Cardiac fibroblast (primary cell): Measurements from ENCODE around the gene PTPRE.

Experiments
- DNase-seq, 2 donors: peaks; one replicate each; pipeline versions ENCODE4 v3.0.0 to v3.0.0-alpha.2; 2010; ENCODE audit warnings: low read depth in 2 of 2
- H3K4me3 ChIP-seq, 2 donors: replicated peaks in 1 of 2; 1 replicate in 1 of 2; 2 replicates in 1 of 2; pipeline ENCODE4 v1.5.1; 2011; ENCODE audit warnings: low read depth in 2 of 2, low read length in 2 of 2, mild to moderate bottlenecking in 2 of 2, moderate library complexity in 1 of 2
- TF ChIP-seq, protein P1 (sequence below): IDR thresholded peaks from one replicate; pipeline ENCODE4 v1.5.1; 2011; ENCODE audit warnings: low read depth, mild to moderate bottlenecking, low read length, inconsistent platforms

The PTPRE gene

DNA sequence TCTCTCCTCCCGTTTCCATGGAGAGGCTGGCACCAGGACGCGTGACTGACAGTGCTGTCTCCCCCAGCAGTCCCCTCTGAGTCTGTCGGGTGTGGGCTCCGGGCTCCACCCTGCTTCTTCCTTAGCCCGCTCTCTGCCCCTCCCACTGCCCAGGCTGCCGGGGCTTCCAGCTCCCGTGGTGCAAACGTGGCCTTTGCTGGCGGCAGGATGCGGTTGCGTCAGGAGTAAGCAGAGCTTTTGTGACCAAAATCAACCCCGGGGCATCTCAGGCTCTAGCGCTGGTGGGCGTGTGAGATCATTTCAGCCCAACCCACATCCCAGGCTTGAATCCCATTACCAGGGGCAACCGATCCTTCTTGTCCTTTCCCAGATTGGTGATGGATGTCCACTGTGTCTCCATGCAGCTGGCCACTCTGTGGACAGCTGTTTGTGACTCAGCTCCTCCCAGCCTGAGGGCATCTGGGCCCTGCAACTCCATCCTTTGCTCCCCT, 28.2 kb downstream of the PTPRE start:
- no peak overlapping the region for H3K4me3 ChIP-seq
- no peak for DNase-seq
- TF ChIP-seq, protein P1, sequence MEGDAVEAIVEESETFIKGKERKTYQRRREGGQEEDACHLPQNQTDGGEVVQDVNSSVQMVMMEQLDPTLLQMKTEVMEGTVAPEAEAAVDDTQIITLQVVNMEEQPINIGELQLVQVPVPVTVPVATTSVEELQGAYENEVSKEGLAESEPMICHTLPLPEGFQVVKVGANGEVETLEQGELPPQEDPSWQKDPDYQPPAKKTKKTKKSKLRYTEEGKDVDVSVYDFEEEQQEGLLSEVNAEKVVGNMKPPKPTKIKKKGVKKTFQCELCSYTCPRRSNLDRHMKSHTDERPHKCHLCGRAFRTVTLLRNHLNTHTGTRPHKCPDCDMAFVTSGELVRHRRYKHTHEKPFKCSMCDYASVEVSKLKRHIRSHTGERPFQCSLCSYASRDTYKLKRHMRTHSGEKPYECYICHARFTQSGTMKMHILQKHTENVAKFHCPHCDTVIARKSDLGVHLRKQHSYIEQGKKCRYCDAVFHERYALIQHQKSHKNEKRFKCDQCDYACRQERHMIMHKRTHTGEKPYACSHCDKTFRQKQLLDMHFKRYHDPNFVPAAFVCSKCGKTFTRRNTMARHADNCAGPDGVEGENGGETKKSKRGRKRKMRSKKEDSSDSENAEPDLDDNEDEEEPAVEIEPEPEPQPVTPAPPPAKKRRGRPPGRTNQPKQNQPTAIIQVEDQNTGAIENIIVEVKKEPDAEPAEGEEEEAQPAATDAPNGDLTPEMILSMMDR: no peak

DNA sequence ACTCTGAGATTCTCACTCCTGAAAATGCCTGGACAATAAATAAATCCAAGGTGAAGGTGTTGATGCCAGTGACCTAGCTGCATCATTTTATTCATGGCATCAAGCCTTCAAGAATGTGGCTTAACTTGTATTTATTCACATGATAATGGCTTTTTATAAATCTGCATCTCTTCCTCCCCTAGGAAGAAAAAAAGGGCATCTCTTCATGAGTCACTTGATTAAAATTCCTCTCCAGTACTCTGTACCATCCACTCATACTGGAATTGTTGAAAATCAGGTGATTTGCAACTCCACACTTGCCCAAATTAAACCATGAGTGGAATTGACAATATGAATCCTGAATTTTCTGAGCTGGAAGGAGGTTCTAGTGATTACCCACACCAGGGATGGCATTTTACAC, 30.2 kb downstream of the PTPRE start:
- H3K4me3 ChIP-seq: no peak overlapping the region
- TF ChIP-seq, protein P1: no peak
- no peak for DNase-seq

DNA sequence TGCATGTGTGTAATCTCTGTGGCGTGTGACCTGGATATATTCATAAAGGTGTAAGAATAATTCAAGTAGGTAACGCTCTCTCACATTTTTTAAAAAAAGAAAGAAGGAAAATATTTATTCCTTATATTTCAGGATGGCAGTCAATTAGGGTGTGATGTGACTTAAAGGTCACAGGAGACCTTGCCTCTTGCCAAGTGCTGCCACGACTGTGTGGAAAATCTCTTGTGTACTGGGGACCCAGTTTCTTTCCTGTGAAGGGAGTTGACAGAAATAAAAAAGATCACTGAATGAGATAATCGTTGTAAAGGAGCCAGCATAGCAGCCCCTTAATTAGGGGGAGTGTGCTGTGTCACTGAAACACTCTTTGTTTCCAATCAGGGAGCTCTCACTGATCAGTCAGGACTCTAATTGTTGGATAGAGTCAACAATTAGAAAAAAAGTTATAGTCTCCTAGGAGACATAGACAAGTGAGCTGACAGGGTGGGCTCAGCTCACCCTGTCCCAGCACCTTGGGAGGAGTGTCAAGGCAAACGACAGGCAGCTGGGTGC, 31.1 kb downstream of the PTPRE start:
- DNase-seq: no peak
- no peak overlapping the region for H3K4me3 ChIP-seq
- TF ChIP-seq, protein P1: no peak

DNA sequence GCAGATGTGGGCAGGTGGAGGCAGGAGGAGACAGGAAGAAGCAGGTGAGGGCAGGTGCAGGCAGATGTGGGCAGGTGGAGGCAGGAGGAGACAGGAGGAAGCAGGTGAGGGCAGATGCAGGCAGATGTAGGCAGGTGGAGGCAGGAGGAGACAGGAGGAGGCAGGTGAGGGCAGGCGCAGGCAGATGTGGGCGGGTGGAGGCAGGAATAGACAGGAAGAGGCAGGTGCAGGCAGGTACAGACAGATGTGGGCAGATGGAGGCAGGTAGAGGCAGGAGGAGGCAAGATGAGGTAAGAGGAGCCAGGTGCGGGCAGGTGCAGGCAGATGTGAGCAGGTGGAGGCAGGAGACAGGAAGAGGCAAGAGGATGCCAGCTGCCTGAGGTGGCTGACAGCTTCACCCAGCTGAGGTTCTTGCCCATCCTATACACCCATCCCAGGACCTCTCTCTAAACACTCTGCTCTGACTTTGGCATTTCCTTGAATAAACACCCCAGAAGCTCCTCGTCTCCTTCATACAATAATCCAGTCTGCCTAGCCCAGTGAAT, 33.0 kb downstream of the PTPRE start:
- TF ChIP-seq, protein P1: no peak
- H3K4me3 ChIP-seq: no peak overlapping the region
- DNase-seq: no peak

DNA sequence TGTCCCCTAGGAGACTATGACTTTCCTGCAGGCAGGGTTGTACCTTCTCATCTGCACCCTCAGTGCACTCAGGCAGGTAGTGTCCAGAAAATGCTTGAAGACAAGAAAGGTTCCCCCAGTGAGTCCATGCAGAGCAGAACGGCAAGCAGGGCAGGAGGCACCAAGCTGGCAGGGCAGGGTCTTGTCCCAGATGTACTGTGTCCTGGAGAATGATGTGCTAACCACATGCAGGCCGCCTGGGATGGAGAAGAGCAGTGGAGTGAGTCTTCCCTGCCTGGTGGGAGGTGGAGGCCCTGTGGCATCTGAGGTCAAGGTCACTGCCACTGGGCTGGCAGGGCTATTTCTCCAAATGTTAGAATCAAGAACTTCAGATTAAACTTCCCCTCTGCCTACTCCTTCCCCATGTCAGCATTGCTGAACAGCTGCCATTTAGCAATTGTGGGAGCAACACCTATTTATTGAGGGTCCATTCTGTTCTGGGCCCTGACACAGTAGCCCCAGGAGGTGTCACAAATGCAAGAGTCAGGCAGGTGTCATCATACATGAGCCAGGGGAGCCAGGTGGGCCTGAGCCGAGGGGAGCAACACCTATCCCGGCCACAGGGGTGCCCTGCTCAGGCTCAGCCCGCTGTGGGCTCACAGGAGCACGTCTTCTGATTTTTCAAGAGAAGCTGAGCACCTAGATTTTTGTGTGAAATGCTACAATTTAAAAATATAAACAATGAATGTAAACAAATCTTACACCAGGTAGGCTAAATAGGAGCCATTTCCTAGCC, 34.1 kb downstream of the PTPRE start:
- H3K4me3 ChIP-seq: no peak overlapping the region
- TF ChIP-seq, protein P1: no peak
- no peak for DNase-seq

DNA sequence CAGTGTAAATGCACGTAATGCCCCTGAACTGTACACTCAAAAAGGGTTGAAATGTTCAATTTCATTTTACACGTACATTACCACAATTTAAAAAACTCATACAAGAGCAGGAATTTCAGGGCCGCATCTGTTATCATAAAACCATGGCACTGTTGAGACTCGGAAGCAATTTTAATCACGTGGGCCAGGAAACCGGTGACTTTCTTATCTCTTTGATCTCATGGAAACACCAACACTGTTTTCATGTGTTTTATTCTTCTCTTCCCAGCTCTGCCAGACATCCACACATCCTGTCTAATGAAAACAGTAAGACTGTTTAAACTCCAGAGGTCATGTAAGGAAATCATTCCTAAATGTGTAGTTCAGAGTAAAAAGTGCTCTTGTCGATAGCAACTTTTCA, 35.9 kb downstream of the PTPRE start:
- no peak overlapping the region for H3K4me3 ChIP-seq
- TF ChIP-seq, protein P1: no peak
- no peak for DNase-seq
